H1 (cell line): ENCODE measurements around the gene AP3B2. TPM values are rescaled to one million over a fixed set of nuclear protein-coding genes. Genes with fewer than 3 reads are reported as not detected.

ENCODE experiments used
- CTCF ChIA-PET: fragments of 300-600 bp; sonication (Branson Sonifier 250); formaldehyde crosslinking; loops from one replicate; lab custom pipeline; 2021; ENCODE audit not compliant: partially characterized antibody; lab: Charles Lee
- POLR2A ChIA-PET: fragments of 300-600 bp; sonication (Branson Sonifier 250); formaldehyde crosslinking; loops from one replicate; lab custom pipeline; 2021; ENCODE audit warnings: inconsistent platforms; ENCODE audit not compliant: partially characterized antibody; lab: Charles Lee
- DNase-seq, 2 experiments: peaks; one replicate each; pipeline versions ENCODE4 v3.0.0 to v3.0.0-alpha.2; 2010 to 2022; ENCODE audit warnings: low spot score in 2 of 2, low read depth in 1 of 2, mixed read lengths in 1 of 2
- FAIRE-seq: peaks from 2 replicates; lab custom pipeline; 2011; peaks lifted over from hg19 to GRCh38; lab: Jason Lieb, UNC
- H2AFZ ChIP-seq: 2 replicates; pipeline ENCODE4 v1.8.1; 2012; ENCODE audit warnings: low read length, inconsistent platforms
- H2AK5ac ChIP-seq: 2 replicates; pipeline ENCODE4 v1.6.1; 2013; ENCODE audit warnings: low read depth, low read length
- H2BK120ac ChIP-seq: replicated peaks from 2 replicates; pipeline ENCODE3; 2013; ENCODE audit warnings: low read depth, low read length, inconsistent platforms
- H2BK12ac ChIP-seq: 2 replicates; pipeline ENCODE4 v1.6.1; 2013; ENCODE audit warnings: low read depth, low read length
- H2BK15ac ChIP-seq: 2 replicates; pipeline ENCODE4 v1.6.1; 2013; ENCODE audit warnings: low read length
- H2BK20ac ChIP-seq: 2 replicates; pipeline ENCODE4 v1.6.1; 2013; ENCODE audit warnings: low read length
- H2BK5ac ChIP-seq: 2 replicates; pipeline ENCODE4 v1.6.1; 2013; ENCODE audit warnings: low read depth, low read length
- H3K14ac ChIP-seq: 2 replicates; pipeline ENCODE4 v1.6.1; 2013; ENCODE audit warnings: inconsistent platforms; ENCODE audit not compliant: insufficient read length
- H3K18ac ChIP-seq: 2 replicates; pipeline ENCODE4 v1.6.1; 2013; ENCODE audit warnings: low read length; ENCODE audit errors: extremely low read depth
- H3K23ac ChIP-seq: 2 replicates; pipeline ENCODE4 v1.6.1; 2013; ENCODE audit warnings: inconsistent platforms; ENCODE audit not compliant: insufficient read length
- H3K23me2 ChIP-seq: 2 replicates; pipeline ENCODE4 v1.6.1; 2013; ENCODE audit warnings: low read depth, low read length
- H3K27ac ChIP-seq: 2 replicates; pipeline ENCODE4 v1.6.1; 2011; ENCODE audit warnings: low read depth, low read length, inconsistent platforms
- H3K27me3 ChIP-seq, 4 experiments: replicated peaks in 1 of 4; 1 replicate in 1 of 4; 2 replicates in 3 of 4; pipeline versions ENCODE4 v1.6.1 to v1.8.1; 2011 to 2013; ENCODE audit warnings: low read length in 3 of 4, mild to moderate bottlenecking in 3 of 4, inconsistent platforms in 2 of 4, mixed read lengths in 2 of 4, moderate library complexity in 1 of 4; ENCODE audit not compliant: control insufficient read depth in 3 of 4, insufficient read depth in 3 of 4; ENCODE audit errors: extremely low read depth in 1 of 4
- H3K36me3 ChIP-seq, 4 experiments: 2 replicates each; pipeline versions ENCODE4 v1.6.1 to v1.8.1; 2011 to 2013; ENCODE audit warnings: mild to moderate bottlenecking in 4 of 4, low read length in 3 of 4, moderate library complexity in 2 of 4, control low read depth in 1 of 4, inconsistent platforms in 1 of 4; ENCODE audit not compliant: insufficient read depth in 4 of 4, control insufficient read depth in 2 of 4
- H3K4ac ChIP-seq: replicated peaks from 2 replicates; pipeline ENCODE3; 2013; ENCODE audit warnings: low read length, low read depth, mixed read lengths, inconsistent platforms; ENCODE audit not compliant: insufficient read length
- H3K4me1 ChIP-seq, 4 experiments: replicated peaks in 1 of 4; 1 replicate in 1 of 4; 2 replicates in 3 of 4; pipeline versions ENCODE4 v1.6.1 to v1.8.1; 2011 to 2013; ENCODE audit warnings: low read length in 3 of 4, inconsistent platforms in 2 of 4, mixed read lengths in 1 of 4; ENCODE audit not compliant: insufficient read depth in 4 of 4, control insufficient read depth in 3 of 4
- H3K4me2 ChIP-seq, 2 experiments: 2 replicates each; pipeline versions ENCODE4 v1.6.1 to v1.8.1; 2011 to 2013; ENCODE audit warnings: low read depth in 2 of 2, low read length in 2 of 2, control low read depth in 1 of 2, inconsistent platforms in 1 of 2, mild to moderate bottlenecking in 1 of 2; ENCODE audit not compliant: insufficient read depth in 1 of 2
- H3K4me3 ChIP-seq, 4 experiments: fragments of 200-600, 300-600 bp in 1 of 4; sonication (generic), shearing (Covaris generic), sonication (Bioruptor Twin) in 1 of 4; 2 replicates each; pipeline versions ENCODE4 v1.5.1 to v1.8.1; 2011 to 2016; ENCODE audit warnings: low read length in 4 of 4, low read depth in 3 of 4, control low read depth in 2 of 4, inconsistent platforms in 2 of 4, mild to moderate bottlenecking in 2 of 4, mixed read lengths in 1 of 4, moderate library complexity in 1 of 4; ENCODE audit not compliant: insufficient read depth in 2 of 4; ENCODE audit errors: extremely low read depth in 1 of 4
- H3K56ac ChIP-seq: replicated peaks from 2 replicates; pipeline ENCODE3; 2013; ENCODE audit warnings: low read depth, mild to moderate bottlenecking, mixed read lengths, low read length, inconsistent platforms; ENCODE audit not compliant: insufficient read length
- H3K79me1 ChIP-seq: 2 replicates; pipeline ENCODE4 v1.6.1; 2013; ENCODE audit warnings: low read depth, low read length, control low read depth
- H3K79me2 ChIP-seq, 2 experiments: 2 replicates each; pipeline versions ENCODE4 v1.6.1 to v1.8.1; 2012 to 2013; ENCODE audit warnings: low read length in 2 of 2, mild to moderate bottlenecking in 2 of 2, inconsistent platforms in 1 of 2; ENCODE audit not compliant: insufficient read depth in 2 of 2, control insufficient read depth in 1 of 2
- H3K9ac ChIP-seq, 4 experiments: replicated peaks in 1 of 4; 1 replicate in 1 of 4; 2 replicates in 3 of 4; pipeline versions ENCODE4 v1.6.1 to v1.8.1; 2011 to 2013; ENCODE audit warnings: low read depth in 3 of 4, low read length in 3 of 4, control low read depth in 2 of 4, mild to moderate bottlenecking in 2 of 4, moderate library complexity in 2 of 4, inconsistent platforms in 1 of 4; ENCODE audit errors: extremely low read depth in 1 of 4
- H3K9me3 ChIP-seq, 2 experiments: 2 replicates each; pipeline versions ENCODE4 v1.6.1 to v1.8.1; 2012 to 2013; ENCODE audit warnings: mild to moderate bottlenecking in 2 of 2, moderate library complexity in 2 of 2, control low read depth in 1 of 2, inconsistent platforms in 1 of 2, low read depth in 1 of 2, low read length in 1 of 2, mixed read lengths in 1 of 2; ENCODE audit not compliant: insufficient read depth in 2 of 2
- H4K20me1 ChIP-seq, 2 experiments: replicated peaks in 1 of 2; 2 replicates each; pipeline versions ENCODE3 to v1.8.1; 2011 to 2013; ENCODE audit warnings: inconsistent platforms in 2 of 2, low read length in 2 of 2, mild to moderate bottlenecking in 1 of 2; ENCODE audit not compliant: insufficient read depth in 2 of 2, control insufficient read depth in 1 of 2
- H4K5ac ChIP-seq: 2 replicates; pipeline ENCODE4 v1.6.1; 2013; ENCODE audit warnings: low read length, low read depth, mixed read lengths, inconsistent platforms; ENCODE audit not compliant: insufficient read length
- H4K8ac ChIP-seq: 2 replicates; pipeline ENCODE4 v1.8.0; 2013; ENCODE audit warnings: mild to moderate bottlenecking, moderate library complexity, low read length, inconsistent platforms; ENCODE audit not compliant: insufficient read depth; ENCODE audit errors: extremely low read depth
- H4K91ac ChIP-seq: replicated peaks from 2 replicates; pipeline ENCODE3; 2013; ENCODE audit warnings: low read length, mixed read lengths, inconsistent platforms; ENCODE audit not compliant: insufficient read length
- ASH2L ChIP-seq: fragments of 200-600, 300-600 bp; sonication (generic); IDR thresholded peaks from one replicate; pipeline ENCODE4 v1.7.1; 2017; ENCODE audit warnings: low read length
- CBX5 ChIP-seq: fragments of 300-800, 300-1000 bp; sonication (generic); IDR thresholded peaks from 2 replicates; pipeline ENCODE4 v1.7.1; 2016; ENCODE audit warnings: antibody characterized with exemption, low read length, low read depth
- CEBPB ChIP-seq: IDR thresholded peaks from 2 replicates; pipeline ENCODE4 v1.6.1; 2012; ENCODE audit warnings: low read depth, low read length
- EP300 ChIP-seq, 2 experiments: IDR thresholded peaks; 1 replicate in 1 of 2; 2 replicates in 1 of 2; pipeline ENCODE4 v1.6.1; 2011 to 2012; ENCODE audit warnings: low read depth in 2 of 2, low read length in 2 of 2, mild to moderate bottlenecking in 2 of 2, borderline replicate concordance in 1 of 2, inconsistent platforms in 1 of 2, moderate library complexity in 1 of 2
- POLR2AphosphoS5 ChIP-seq: IDR thresholded peaks from 2 replicates; pipeline ENCODE4 v1.6.1; 2011; ENCODE audit warnings: low read depth, low read length
- RBBP5 ChIP-seq: IDR thresholded peaks from 2 replicates; pipeline ENCODE4 v1.7.1; 2012; ENCODE audit warnings: low read depth, mild to moderate bottlenecking, inconsistent platforms, low read length, moderate library complexity, borderline replicate concordance
- SAP30 ChIP-seq: fragments of 300-600 bp; sonication (generic); IDR thresholded peaks from 2 replicates; pipeline ENCODE4 v1.7.1; 2012; ENCODE audit warnings: low read length, moderate library complexity, mild to moderate bottlenecking, inconsistent platforms; ENCODE audit not compliant: insufficient read depth, insufficient replicate concordance
- SIN3A ChIP-seq, 2 experiments: IDR thresholded peaks in 1 of 2; conservative IDR thresholded peaks in 1 of 2; 2 replicates each; pipeline ENCODE4 v1.6.1; 2011 to 2012; ENCODE audit warnings: low read length in 2 of 2, improper control_type of control experiment in 1 of 2, low read depth in 1 of 2, mild to moderate bottlenecking in 1 of 2
- SIRT6 ChIP-seq: IDR thresholded peaks from one replicate; pipeline ENCODE4 v1.7.1; 2012; ENCODE audit warnings: low read length, inconsistent platforms
- SRF ChIP-seq: IDR thresholded peaks from 2 replicates; pipeline ENCODE4 v1.6.1; 2011; ENCODE audit warnings: mild to moderate bottlenecking, low read depth, low read length, moderate library complexity
- YY1 ChIP-seq: IDR thresholded peaks from 2 replicates; pipeline ENCODE4 v1.6.1; 2011; ENCODE audit warnings: low read depth, mild to moderate bottlenecking, low read length
- WGBS, 2 experiments: shearing (Covaris generic) in 1 of 2; methylation state at CpG; one replicate each; pipeline versions ENCODE4 v1.1.6 to v1.1.7; 2013 to 2015; ENCODE audit warnings: low lambda C conversion rate in 2 of 2, mixed read lengths in 2 of 2, inconsistent platforms in 1 of 2, low coverage in 1 of 2, missing lambda C conversion rate in 1 of 2; ENCODE audit not compliant: insufficient replicate concordance in 2 of 2, insufficient coverage in 1 of 2, insufficient read length in 1 of 2; ENCODE audit errors: extremely low coverage in 1 of 2, missing lambda C conversion rate in 1 of 2; 5-methylcytosine and 5-hydroxymethylcytosine counted together
- polyA plus RNA-seq, 7 experiments: library from polyadenylated mRNA; depleted of rRNA in 3 of 7; stranded (reverse) in 5 of 7; unstranded in 2 of 7; fragments of >200 nt in 5 of 7; fragments of 200-250 nt in 2 of 7; gene quantifications; 1 replicate in 5 of 7; 2 replicates in 1 of 7; 4 replicates in 1 of 7; pipeline versions ENCODE4 v1.2.1 to v1.2.3, GENCODE V29; 2011 to 2013; ENCODE audit warnings: missing spikeins in 2 of 7, mixed read lengths in 2 of 7
- total RNA-seq: library from RNA; stranded (reverse); fragmentation: NEBNext Ultra II Directional; extraction: Animal tissue kit (Norgen Biotek cat#: 25700); gene quantifications from 2 replicates; pipeline ENCODE4 v1.2.1, GENCODE V29; 2021
- TF ChIP-seq, protein P1 (sequence below): IDR thresholded peaks from 2 replicates; pipeline ENCODE4 v1.6.1; 2012; ENCODE audit warnings: inconsistent platforms

AP3B2 gene
- total and polyA plus RNA-seq, 2 of the 8 experiments (the other 6 are each of a cell fraction or from before 2014, with no cell fraction given) = 21.8 to 25.7 TPM

- Histone ChIP-seq H3K4me2 (no peak overlapping the region), H2BK120ac (no peak overlapping the region), H3K4me1 (0 out of 7 replicates have a peak, but pooled peaks cover 0 to 2% (median 0%) of the 10 kb centered on the region in 4 experiments), H3K9me3 (no peaks in the 10 kb centered on the region), H4K20me1 (peaks cover 0 to 1% of the 10 kb centered on the region in 2 experiments), H3K23ac (no peak overlapping the region), H3K9ac (no peak overlapping the region), H2AK5ac (no peak overlapping the region), H2AFZ (no peak overlapping the region), H3K18ac (no peak overlapping the region), H2BK15ac (no peak overlapping the region), H3K14ac (no peak overlapping the region), H3K36me3 (no peaks in the 10 kb centered on the region), H4K91ac (no peak overlapping the region), H3K27me3 (peaks cover 1 to 7% (median 5%) of the 10 kb centered on the region in 4 experiments; a peak in 5 of 7 replicates), H3K56ac (no peak overlapping the region), H3K4me3 (no peak overlapping the region), H3K27ac (no peak overlapping the region), H3K79me2 (no peaks in the 10 kb centered on the region), H4K5ac (no peak overlapping the region), H4K8ac (no peak overlapping the region), H3K23me2 (no peaks in the 10 kb centered on the region; the same call in 1 of the 2 replicates), H3K79me1 (no peaks in the 10 kb centered on the region), H3K4ac (no peak overlapping the region), H2BK5ac (no peak overlapping the region), H2BK12ac (no peak overlapping the region), H2BK20ac (no peak overlapping the region)
- ChIA-PET POLR2A (no interaction called here), CTCF (interaction anchor here (1.1 to 1.7 kb wide), 4 partner anchors 9 to 110 kb away, joined by 3 to 5 read pairs (median 4); no protein-coding TSS in a partner anchor)
- WGBS, 2 experiments = 82% methylated on average over 3 of the region's 3 CpGs; no CpG with 5 or more reads in 1 of the 2 experiments
- DNase-seq (no peak), FAIRE-seq (no peak)
- TF ChIP-seq SAP30 (no peak), SRF (no peak), SIRT6 (no peak), CEBPB (no peak), SIN3A (conservative IDR thresholded peaks at IDR 0.05 in 1 of 2, IDR thresholded peaks at IDR 0.05 in 1 of 2; ENCODE audit: low read depth in 1 of 2, low read length in 2 of 2) (no peak), RBBP5 (no peak), ASH2L (no peak), CBX5 (no peak), POLR2AphosphoS5 (no peak), YY1 (no peak), EP300 (IDR thresholded peaks at IDR 0.05; ENCODE audit: borderline replicate concordance in 1 of 2, low read depth in 2 of 2, low read length in 2 of 2) (no peak)
- TF ChIP-seq, protein P1, sequence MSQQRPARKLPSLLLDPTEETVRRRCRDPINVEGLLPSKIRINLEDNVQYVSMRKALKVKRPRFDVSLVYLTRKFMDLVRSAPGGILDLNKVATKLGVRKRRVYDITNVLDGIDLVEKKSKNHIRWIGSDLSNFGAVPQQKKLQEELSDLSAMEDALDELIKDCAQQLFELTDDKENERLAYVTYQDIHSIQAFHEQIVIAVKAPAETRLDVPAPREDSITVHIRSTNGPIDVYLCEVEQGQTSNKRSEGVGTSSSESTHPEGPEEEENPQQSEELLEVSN = no peak
Observed at GRCh38 chr15:82640672-82641071, 69.0 kb downstream of the AP3B2 start.
